ENCODE results near the gene RBFOX2.

The RBFOX2 gene

GRCh38 chr22:35892192-35892591 is 136.4 kb downstream of the RBFOX2 start:
- no peak for FAIRE-seq

- FAIRE-seq = no peak
These were observed 137.2 kb downstream of the RBFOX2 start for GRCh38 chr22:35891442-35891841.

- FAIRE-seq = no peak
These were observed 139.6 kb downstream of the RBFOX2 start for GRCh38 chr22:35889071-35889470.

GRCh38 chr22:35888181-35888870 is 140.3 kb downstream of the RBFOX2 start:
- no peak for FAIRE-seq

GRCh38 chr22:35887296-35887875 is 141.2 kb downstream of the RBFOX2 start:
- no peak for FAIRE-seq

- FAIRE-seq = no peak
These were observed 142.3 kb downstream of the RBFOX2 start for GRCh38 chr22:35886309-35886708.

- FAIRE-seq = no peak
These were observed 144.1 kb downstream of the RBFOX2 start for GRCh38 chr22:35884529-35884928.

- no peak for FAIRE-seq
These were observed 145.5 kb downstream of the RBFOX2 start for GRCh38 chr22:35883031-35883620.

- FAIRE-seq = no peak
These were observed 146.2 kb downstream of the RBFOX2 start for GRCh38 chr22:35882211-35883030.

GRCh38 chr22:35879351-35879750 is 149.3 kb downstream of the RBFOX2 start:
- no peak for FAIRE-seq

- no peak for FAIRE-seq
These were observed 155.2 kb downstream of the RBFOX2 start for GRCh38 chr22:35873426-35873825.

- FAIRE-seq = no peak
These were observed 156.2 kb downstream of the RBFOX2 start for GRCh38 chr22:35872451-35872850.

GRCh38 chr22:35870517-35871293 is 157.9 kb downstream of the RBFOX2 start:
- no peak for FAIRE-seq

GRCh38 chr22:35868938-35869337 is 159.7 kb downstream of the RBFOX2 start:
- FAIRE-seq = no peak

- no peak for FAIRE-seq
These were observed 162.0 kb downstream of the RBFOX2 start for GRCh38 chr22:35866651-35867050.

GRCh38 chr22:35864545-35865165 is 164.0 kb downstream of the RBFOX2 start:
- no peak for FAIRE-seq

GRCh38 chr22:35863432-35863831 is 165.2 kb downstream of the RBFOX2 start:
- FAIRE-seq = no peak

- FAIRE-seq = no peak
These were observed 165.9 kb downstream of the RBFOX2 start for GRCh38 chr22:35862697-35863096.

GRCh38 chr22:35861451-35861850 is 167.2 kb downstream of the RBFOX2 start:
- no peak for FAIRE-seq

- FAIRE-seq = no peak
These were observed 167.8 kb downstream of the RBFOX2 start for GRCh38 chr22:35860837-35861236.

- no peak for FAIRE-seq
These were observed 168.4 kb downstream of the RBFOX2 start for GRCh38 chr22:35860087-35860733.

- no peak for FAIRE-seq
These were observed 174.3 kb downstream of the RBFOX2 start for GRCh38 chr22:35854334-35854733.

Measured in A204.1 (cell line).